ENCODE data around the gene BCAS1.

The BCAS1 gene

DNA sequence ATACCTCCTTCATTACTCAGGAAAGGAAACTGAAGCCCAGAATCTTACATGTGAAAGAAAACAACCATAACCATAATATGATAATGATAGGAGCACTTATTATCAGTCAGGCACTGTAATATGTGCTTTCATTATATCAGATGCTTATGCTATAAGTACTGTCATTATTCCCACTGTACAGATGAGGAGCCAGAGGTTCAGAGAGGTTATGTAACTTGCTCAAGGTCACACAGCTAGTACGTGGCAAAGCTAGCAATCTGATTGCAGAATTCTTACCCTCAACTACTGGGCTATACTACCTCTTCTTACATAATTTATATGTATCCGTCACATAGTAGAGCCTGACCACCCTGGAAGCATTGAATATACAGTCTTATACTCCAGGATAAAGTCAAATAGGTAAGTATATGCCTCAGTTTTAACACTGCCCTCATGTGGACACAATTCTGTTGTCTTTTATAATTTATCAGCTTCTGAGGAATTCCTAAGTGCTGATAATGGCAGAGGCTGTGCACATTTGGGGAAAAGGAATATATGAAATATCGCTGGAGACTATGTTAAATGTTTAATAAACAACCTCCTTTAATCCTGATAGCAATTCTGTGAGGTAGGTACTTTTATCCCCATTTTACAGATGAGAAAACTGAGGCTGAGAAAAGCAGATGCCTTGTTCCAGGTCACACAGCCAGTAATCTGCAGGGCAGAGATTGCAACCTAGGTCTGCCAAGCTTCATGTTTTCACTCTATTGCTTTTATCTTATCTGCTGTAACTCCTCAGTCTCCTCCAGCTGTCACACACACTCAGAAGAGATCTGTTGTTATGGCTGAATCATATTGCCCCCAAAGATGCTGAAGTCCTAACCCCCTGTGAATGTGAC is 13.4 kb downstream of the BCAS1 start:
- DNase-seq (ENCODE audit: insufficient read length, low spot score) (no peak), FAIRE-seq (no peak)

DNA sequence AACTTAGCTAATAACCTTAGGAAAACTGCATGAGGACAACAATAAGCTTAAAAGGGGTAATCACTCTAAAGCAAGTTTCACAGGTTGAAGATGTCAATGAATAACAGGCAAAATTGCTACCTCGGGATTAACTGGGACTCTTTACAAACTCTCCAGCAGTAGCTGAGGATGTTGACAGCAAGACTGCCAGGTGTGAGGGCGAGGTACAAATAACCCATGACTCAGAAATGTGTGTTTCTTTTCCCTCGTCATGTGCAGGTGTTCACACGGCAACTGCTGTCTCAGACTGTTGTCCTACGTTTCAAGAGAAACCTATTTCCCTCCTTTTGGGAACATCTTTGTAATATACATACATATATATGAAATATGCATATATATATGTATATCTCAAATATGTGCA is 15.9 kb downstream of the BCAS1 start:
- DNase-seq (ENCODE audit: insufficient read length, low spot score) (no peak), FAIRE-seq (no peak)

DNA sequence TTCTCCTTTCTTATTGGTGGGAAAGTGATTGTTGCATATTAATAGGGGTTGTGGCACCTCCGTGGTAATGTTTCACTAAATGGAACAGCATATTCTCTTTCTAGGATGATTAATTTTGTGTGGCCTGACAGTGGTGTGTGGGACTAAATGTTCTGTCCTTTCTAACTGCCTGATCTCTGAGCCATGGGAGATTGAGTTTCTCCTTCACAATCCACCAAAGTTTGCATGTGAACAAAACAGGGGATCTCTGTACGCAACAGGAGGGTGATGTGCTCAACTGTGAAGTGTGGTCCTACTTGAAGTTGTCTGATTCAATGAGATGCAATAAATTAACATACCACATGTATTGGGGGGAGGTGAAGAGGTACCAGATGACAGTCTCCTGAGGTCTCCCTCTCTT is 19.3 kb downstream of the BCAS1 start:
- DNase-seq (ENCODE audit: insufficient read length, low spot score) (no peak), FAIRE-seq (no peak)

DNA sequence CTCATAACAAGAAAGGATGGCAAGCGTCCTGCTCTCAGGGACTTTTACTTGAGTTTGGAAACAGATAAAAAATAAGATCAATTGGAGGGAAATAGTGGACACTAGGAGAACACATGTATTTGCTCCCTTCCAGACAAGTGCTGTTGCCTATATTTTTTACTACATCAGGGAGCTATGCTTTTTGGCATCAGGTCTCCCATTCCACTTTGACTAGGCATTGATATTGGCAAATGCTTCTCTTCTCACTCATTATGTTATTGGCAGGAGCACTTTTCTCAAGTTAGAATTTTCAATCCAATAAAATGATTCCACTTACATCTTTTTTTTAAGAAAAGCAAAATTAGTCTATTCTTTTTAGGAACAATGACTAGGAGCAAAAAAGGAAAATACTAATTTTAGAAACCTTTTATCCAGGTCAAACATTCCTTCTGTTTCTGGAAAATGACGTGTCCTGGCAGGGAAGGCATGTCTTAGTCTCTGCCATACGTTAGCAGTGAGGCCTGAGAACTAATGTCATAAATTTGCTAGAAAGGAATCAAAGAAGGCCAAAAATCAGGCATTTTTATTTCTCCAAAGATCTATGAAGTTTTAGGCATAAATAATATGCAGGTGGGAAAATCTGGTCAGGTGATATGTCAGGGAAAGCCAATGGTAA is 21.4 kb downstream of the BCAS1 start:
- DNase-seq (ENCODE audit: insufficient read length, low spot score), result no peak
- no peak for FAIRE-seq

DNA sequence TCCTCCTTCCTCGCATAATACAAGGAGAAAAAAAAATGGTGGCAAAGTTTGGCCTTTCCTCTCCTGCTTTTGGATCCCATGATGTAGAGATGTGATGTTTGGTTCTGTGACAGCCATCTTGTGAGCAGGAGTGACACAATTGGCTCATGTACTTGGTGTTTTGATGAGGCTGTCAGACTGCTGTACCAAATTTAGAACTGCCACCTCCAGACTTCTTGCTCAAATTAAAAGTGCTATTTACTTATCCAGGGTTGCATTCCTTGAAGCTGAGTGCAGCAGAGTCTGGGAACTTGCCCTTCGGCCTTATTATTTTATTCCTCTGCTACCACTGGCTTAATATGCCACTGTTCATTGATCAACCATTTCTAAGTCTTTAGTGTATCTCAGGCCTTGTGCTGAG is 21.9 kb downstream of the BCAS1 start:
- no peak for FAIRE-seq
- DNase-seq (ENCODE audit: insufficient read length, low spot score), result no peak

DNA sequence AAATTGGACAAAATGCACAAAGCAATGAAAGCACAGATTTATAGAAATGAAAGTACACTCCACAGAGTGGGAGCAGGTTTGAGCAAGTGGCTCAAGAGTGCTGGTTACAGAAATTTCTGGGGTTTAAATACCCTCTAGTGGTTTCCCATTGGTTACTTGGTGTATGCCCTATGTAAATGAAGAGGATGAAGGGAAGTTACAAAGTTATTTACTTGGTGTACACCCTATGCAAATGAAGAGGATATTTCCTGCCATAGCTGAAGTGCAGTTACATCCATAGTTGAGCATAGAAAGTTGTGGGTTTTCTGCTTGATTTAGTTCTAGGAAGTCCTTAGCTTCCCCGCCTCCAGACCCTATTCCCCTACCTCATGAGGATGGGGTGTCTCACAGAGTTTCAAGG is 22.7 kb downstream of the BCAS1 start:
- FAIRE-seq (no peak), DNase-seq (ENCODE audit: insufficient read length, low spot score) (no peak)

DNA sequence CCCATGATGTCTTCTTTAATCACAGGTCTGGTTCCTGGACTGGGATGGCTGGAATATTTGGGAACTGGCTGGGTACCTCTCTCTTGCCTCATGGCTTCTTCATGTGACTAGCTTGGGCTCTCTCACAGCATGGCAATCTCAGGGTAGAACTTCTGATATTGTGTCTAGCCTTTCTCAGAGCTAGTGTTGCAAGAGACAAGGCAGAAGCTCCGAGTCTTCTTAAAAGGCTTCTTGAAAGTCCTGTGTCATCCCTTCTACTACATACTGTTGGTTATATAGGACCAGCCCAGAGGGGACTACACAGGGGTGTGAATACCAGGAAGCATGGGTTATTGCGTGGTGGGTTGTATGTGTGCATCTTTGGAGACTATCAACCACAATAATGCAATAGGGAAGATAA is 23.3 kb downstream of the BCAS1 start:
- no peak for FAIRE-seq
- no peak for DNase-seq (ENCODE audit: insufficient read length, low spot score)

DNA sequence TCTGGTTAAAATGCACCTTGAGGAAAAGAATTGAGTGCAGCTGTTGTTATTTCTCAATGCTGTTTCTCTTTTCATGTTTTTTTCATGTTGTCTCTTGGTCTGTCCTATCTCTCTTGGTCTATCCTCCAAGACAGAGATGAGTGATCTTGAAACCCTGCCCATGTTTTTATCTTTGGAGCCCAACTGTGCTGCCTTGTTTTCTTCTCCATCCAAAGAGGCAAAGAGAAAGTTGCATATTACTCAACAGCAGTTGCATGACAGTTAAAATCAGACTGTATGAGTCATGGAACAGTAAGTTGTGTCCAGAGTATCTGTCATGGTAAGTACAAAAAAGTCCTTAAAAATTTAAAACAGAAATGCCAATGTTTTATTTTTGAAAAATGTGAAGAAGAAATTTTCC is 26.2 kb downstream of the BCAS1 start:
- DNase-seq (ENCODE audit: insufficient read length, low spot score), result no peak
- FAIRE-seq, result no peak

DNA sequence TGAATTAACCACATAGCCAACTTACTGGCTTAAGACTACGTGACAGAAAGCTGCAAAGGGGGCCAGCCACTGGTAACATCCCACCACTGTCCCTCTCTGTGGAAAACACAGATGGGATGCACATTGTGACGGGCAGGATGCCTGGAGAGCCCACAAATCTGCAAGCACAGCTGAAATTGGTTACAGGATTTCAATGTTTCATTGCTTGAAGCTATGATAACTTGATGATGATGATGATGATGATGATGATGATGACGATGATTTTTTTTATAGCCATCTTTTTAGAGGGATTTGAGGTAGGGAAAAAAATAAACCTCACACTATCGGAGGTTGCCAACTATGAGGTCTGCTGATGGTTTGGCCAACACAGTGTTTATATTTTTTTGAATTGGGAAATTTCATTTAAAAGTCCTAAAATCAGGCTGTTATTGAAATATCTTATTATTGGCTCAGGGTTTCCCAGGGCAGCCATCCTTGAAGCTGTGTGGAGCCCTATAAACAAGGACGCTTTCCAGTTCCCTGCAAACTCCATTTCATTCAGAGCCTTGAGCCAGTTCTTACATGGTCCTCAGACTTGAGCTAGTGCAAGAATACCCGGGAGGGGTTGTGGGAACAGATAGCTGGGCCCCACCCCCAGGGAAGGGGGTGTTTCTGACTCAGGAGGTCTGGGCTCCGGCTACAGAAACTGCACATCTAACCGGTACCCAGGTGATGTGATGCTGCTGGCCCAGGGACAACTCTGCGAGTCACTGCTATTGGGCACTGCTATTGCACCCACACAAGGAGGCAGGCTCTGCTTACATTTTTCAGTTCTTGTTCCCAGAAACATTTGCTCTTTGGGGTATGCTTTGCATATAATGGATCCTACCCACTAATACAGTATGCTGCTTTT is 27.1 kb downstream of the BCAS1 start:
- FAIRE-seq (no peak), DNase-seq (ENCODE audit: insufficient read length, low spot score) (no peak)

DNA sequence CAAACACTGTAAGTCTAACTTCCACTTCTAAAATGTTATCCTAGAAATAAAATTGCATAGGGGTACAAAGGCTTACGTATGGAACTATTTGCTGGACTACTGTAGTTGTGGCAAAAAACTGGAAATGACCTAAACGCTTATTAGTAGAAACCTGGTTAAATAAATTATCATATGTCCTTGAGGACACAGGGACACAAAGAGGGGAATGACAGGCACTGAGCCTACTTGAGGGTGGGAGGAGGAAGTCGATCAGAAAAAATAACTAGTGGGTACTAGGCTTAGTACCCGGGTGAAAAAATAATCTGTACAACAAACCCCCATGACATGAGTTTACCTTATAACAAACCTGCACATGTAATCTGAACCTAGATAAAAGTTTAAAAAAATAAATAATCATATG is 28.4 kb downstream of the BCAS1 start:
- FAIRE-seq, result no peak
- no peak for DNase-seq (ENCODE audit: insufficient read length, low spot score)

DNA sequence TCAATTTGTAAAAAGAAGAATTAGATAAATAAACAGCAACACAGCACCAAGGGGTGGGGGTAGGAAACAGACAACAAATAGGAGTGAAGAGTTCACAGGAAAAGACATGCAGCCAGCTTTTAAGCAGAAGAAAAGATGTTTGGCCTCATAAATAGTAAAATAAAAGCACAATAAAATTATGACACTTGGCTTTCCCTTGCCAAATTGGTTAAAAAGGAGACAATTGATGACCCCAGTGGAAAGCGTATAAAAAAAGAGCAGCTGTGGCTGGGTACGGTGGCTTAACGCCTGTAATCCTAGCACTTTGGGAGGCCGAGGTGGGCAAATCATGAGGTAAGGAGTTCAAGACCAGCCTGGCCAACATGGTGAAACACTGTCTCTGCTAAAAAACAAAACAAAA is 29.1 kb downstream of the BCAS1 start:
- DNase-seq (ENCODE audit: insufficient read length, low spot score), result no peak

DNA sequence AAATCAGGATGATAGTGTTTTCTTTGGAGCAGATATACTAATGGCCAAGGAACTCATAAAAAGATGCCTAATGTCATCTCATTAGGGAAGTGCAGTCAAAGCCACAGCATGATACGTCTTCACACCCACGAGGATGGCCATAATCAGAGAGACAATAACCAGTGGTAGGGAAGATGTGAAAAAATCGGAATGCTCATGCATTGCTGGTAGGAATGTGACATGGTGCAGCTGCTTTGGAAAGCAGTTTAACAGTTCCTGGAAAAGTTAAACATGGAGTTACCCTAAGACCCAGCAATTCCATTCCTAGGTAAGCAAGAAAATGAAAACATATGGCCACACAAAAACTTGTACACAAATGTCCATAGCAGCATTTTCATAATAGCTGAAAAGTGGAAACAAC is 29.9 kb downstream of the BCAS1 start:
- DNase-seq (ENCODE audit: insufficient read length, low spot score) (no peak), FAIRE-seq (no peak)

More for the DNA sequence above, 29.1 kb downstream of the BCAS1 start:
- FAIRE-seq, result no peak

DNA sequence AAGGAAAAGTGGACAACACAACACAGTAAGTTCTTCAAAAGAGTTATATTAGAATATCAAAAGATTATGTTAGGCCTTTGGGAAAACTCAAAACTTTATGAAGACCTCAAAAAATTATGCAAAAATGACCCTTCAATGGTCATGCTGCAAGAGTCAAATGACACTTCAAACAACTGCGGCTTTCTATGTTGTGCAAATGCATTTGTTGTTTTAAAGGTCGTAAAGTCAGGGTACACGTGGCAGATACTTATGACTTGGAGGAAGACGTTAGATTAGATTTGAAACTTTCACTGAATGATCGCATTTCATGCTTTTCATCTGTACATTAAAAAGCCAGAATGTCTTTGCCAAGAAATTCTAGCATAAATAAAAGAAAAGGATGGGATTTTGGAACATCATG is 31.4 kb downstream of the BCAS1 start:
- no peak for FAIRE-seq
- no peak for DNase-seq (ENCODE audit: insufficient read length, low spot score)

DNA sequence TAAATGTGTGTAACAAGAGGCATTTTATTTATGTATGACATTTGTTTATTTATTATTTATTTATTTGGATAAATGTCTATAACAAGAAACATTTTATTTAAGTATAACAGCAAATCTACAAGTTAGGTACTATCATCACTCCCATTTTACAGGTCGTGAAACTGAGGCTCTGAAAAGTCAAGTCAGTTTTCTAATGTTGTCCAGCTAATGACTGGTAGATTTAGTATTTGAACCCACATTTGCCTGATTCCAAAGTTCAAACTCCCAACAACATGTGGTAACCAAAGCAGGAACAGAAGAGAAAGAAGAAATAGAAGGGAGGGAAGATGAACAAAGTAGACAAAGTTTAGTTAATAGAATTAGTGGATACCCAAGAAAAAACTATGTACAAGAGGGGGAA is 32.9 kb downstream of the BCAS1 start:
- no peak for DNase-seq (ENCODE audit: insufficient read length, low spot score)
- no peak for FAIRE-seq

DNA sequence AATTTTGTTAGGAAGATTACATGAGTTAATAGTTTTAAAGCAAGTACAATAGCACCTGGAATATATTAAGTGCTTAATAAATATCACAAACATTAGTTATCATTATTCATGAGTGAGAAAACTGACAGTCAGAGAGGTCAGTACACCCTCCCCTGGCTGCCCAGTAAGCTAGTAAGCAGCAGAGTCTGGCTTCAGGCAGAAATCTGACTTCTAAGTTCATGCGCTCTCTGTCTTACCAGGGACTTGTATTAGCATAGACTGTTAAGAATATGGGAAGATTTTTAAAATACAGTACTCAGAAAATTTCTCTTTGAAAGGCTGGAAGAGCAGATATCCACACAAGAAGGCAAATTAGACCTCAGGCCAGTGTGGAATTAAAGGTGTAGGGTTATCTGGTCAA is 40.8 kb downstream of the BCAS1 start:
- FAIRE-seq (no peak), DNase-seq (ENCODE audit: insufficient read length, low spot score) (no peak)

DNA sequence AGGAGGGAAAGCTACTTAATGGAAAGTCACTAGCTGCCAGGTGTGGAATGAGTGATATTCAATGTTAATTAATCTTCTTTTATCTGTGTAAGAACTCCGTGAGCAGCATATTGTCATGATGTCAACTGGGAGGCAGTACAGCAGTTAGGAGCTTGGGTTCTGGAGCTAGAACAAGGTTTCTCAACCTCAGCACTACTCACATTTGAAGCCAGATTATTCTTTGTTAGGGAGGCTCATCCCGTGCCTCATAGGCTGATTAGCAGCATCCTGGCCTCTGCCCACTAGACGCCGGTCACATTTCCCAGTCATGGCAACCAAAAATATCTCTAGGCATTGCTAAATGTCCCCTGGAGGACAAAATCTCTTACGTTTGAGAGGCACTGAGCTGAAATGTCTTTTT is 41.2 kb downstream of the BCAS1 start:
- DNase-seq (ENCODE audit: insufficient read length, low spot score), result no peak
- no peak for FAIRE-seq

DNA sequence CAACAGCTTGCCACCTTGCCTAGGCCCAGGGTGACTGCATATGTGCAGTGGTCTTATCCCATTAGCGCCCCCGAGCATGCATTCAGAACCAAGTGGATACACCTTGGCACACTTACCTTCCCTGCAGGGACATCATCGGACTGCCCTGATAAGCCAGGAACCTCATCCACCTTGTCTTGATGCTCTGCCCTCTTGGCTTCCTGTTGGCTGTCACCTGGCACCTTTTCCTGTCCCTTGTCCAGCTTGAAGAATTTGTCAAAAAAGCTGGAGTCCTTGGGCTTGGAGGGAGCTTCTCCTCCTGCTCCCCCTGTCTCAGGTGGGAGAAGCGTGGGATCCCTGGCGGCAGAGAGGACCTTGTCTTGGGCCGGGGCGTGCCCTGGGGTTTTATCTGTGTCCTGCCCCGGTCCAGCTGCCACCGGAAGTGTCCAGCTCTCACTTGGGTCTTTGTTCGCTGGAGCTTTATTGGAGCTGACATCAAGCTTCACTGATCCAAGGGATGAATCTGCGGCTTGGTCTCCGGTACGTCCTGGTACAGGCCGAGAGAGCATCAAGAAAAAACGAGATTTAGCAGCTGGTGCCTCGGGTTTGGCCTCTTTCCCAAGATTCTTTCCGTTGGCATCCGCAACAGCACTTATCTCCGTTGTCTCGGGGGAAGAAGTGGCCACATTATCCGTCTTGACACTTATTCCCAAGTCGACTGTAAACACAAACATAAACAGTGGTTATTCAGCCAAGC is 42.0 kb downstream of the BCAS1 start:
- DNase-seq (ENCODE audit: insufficient read length, low spot score) (no peak), FAIRE-seq (no peak)

DNA sequence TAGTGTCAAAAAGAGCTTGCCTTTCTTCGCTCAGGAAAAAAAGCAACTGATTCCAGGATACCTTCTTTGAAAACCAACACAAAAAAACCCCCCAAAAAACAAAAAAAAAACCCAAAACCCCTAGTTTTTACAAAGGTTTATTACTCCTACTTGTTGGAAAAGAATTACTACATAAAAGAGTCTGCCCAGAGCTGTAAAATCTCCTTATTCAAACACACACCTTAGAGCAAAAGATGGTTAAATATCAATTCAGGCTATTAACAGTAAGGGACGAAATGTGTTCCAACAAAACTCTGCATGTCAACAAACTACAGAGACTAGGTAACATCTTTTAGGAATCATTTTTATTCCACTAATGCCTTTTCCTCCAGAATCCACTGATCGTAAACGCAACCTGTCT is 42.7 kb downstream of the BCAS1 start:
- FAIRE-seq, result no peak

DNA sequence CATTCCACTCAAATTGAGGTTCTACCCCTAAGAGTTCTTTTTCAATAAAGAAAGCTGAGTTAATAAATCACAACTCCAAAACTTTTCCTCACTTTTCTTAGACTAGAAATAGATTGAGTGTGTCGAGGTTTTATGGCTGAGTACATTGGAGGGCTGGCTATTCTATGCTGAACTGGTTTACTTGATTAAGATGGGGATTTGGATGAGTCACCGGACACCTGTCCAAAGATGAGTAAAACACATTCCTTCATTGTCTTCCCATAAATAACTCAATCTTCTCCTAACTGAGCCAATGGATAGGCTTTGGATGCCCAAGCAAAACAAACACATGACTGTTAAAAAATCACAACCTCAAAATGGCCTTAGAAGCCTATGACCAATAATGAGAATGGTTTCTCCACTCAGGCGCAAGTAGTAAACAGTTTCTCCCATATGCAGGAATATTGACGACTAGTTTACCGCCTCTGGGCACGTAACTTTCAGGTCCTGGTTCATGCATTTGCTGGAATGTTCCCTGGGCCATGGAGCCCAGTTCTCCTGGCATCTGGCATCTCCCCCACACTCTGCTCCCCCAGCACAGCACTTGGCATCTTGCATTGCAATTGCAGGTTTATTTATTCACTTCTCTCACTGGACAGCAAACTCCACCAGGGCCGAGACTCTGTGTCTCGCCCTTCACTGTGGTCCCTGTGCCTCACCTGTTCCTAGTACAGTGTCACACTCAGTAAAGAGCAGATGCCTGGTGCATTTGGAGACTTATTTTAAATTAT is 43.9 kb downstream of the BCAS1 start:
- FAIRE-seq (no peak), DNase-seq (ENCODE audit: insufficient read length, low spot score) (no peak)

More for the DNA sequence above, 42.7 kb downstream of the BCAS1 start:
- DNase-seq (ENCODE audit: insufficient read length, low spot score), result no peak

DNA sequence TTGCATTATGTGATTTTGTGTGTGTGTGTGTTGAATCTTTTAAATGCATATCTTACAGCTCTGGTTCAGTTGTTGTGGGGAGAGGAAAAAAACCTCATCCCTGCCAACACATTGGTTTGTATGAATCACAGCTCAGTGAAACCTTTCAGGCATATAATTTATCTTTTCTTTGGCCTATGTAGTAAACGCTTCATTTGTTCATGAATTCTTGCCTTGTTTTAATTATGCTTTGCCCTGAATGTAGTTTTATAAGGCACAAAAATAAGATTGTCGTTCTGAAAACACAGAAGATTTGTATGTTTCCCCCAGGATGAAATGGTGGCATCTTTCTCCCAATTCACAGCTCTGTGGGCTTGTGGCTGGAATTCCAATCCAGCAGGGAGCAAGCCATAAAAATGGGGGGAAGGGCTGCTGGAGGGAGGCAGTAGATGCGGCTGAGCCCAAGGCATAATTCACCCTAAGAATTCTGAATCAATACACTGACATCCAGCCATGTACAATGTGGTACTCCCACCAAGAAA is 45.1 kb downstream of the BCAS1 start:
- no peak for FAIRE-seq
- no peak for DNase-seq (ENCODE audit: insufficient read length, low spot score)

Data from GM19239 (cell line).